BE2C (cell line): ENCODE measurements around the gene KCNN4.

Source experiments
- DNase-seq: peaks from one replicate; pipeline ENCODE4 v3.0.0-alpha.2; 2020
- H3K27me3 ChIP-seq: fragments of 250-450 bp; sonication (Bioruptor Pico); 2 replicates; pipeline ENCODE4 v1.5.1; 2020; ENCODE audit warnings: mild to moderate bottlenecking
- H3K36me3 ChIP-seq: fragments of 250-450 bp; sonication (Bioruptor Pico); 2 replicates; pipeline ENCODE4 v1.5.1; 2020; ENCODE audit warnings: mild to moderate bottlenecking
- H3K4me1 ChIP-seq: fragments of 250-450 bp; sonication (Bioruptor Pico); 2 replicates; pipeline ENCODE4 v1.5.1; 2020
- H3K4me3 ChIP-seq: 2 replicates; pipeline ENCODE4 v1.5.1; 2011; ENCODE audit warnings: low read depth, low read length
- H3K9me3 ChIP-seq: fragments of 250-450 bp; sonication (Bioruptor Pico); 2 replicates; pipeline ENCODE4 v1.5.1; 2020
- CTCF ChIP-seq: IDR thresholded peaks from 2 replicates; pipeline ENCODE4 v1.5.1; 2012; ENCODE audit warnings: mild to moderate bottlenecking, low read depth, low read length

The KCNN4 gene

GRCh38 chr19:43790587-43790986 lies 9.8 kb upstream of the KCNN4 start:
- no peak for TF ChIP-seq CTCF
- H3K4me3 ChIP-seq: no peak overlapping the region

GRCh38 chr19:43789029-43789428 lies 8.3 kb upstream of the KCNN4 start:
- no peak for TF ChIP-seq CTCF

More at GRCh38 chr19:43790587-43790986, 9.8 kb upstream of the KCNN4 start:
- Histone ChIP-seq H3K36me3 (no peaks in the 10 kb centered on the region), H3K4me1 (no peaks in the 10 kb centered on the region), H3K9me3 (no peaks in the 10 kb centered on the region; the same call in 1 of the 2 replicates), H3K27me3 (0 out of 2 replicates have a peak, but pooled peaks cover 6% of the 10 kb centered on the region)
- no peak for DNase-seq

GRCh38 chr19:43786665-43787064 lies 5.9 kb upstream of the KCNN4 start:
- H3K4me3 ChIP-seq: no peak overlapping the region
- no peaks in the 10 kb centered on the region for H3K9me3 ChIP-seq
- H3K27me3 ChIP-seq: no peaks in the 10 kb centered on the region
- H3K36me3 ChIP-seq: no peaks in the 10 kb centered on the region
- no peak for DNase-seq
- no peaks in the 10 kb centered on the region for H3K4me1 ChIP-seq
- no peak for TF ChIP-seq CTCF

More at GRCh38 chr19:43789029-43789428, 8.3 kb upstream of the KCNN4 start:
- Histone ChIP-seq H3K4me1 (no peaks in the 10 kb centered on the region), H3K27me3 (0 out of 2 replicates have a peak, but pooled peaks cover 6% of the 10 kb centered on the region), H3K36me3 (no peaks in the 10 kb centered on the region), H3K9me3 (no peaks in the 10 kb centered on the region), H3K4me3 (no peak overlapping the region)
- DNase-seq: no peak

GRCh38 chr19:43784981-43785808 lies 4.4 kb upstream of the KCNN4 start:
- H3K27me3 ChIP-seq: no peaks in the 10 kb centered on the region
- H3K4me1 ChIP-seq: no peaks in the 10 kb centered on the region
- no peak overlapping the region for H3K4me3 ChIP-seq
- H3K36me3 ChIP-seq: no peaks in the 10 kb centered on the region
- peak; percentile 63 for DNase-seq
- peak; percentile 99 for TF ChIP-seq CTCF
- H3K9me3 ChIP-seq: no peaks in the 10 kb centered on the region

GRCh38 chr19:43784241-43784980 lies 3.6 kb upstream of the KCNN4 start:
- DNase-seq: no peak
- TF ChIP-seq CTCF: no peak
- H3K27me3 ChIP-seq: no peaks in the 10 kb centered on the region
- no peaks in the 10 kb centered on the region for H3K4me1 ChIP-seq
- no peak overlapping the region for H3K4me3 ChIP-seq
- H3K36me3 ChIP-seq: no peaks in the 10 kb centered on the region
- H3K9me3 ChIP-seq: no peaks in the 10 kb centered on the region

GRCh38 chr19:43783636-43784035 lies 2.9 kb upstream of the KCNN4 start:
- H3K4me3 ChIP-seq: no peak overlapping the region
- TF ChIP-seq CTCF: no peak

More at GRCh38 chr19:43783636-43784035, 2.9 kb upstream of the KCNN4 start:
- Histone ChIP-seq H3K9me3 (no peaks in the 10 kb centered on the region), H3K4me1 (no peaks in the 10 kb centered on the region), H3K27me3 (no peaks in the 10 kb centered on the region), H3K36me3 (no peaks in the 10 kb centered on the region)
- DNase-seq: no peak
